Hematopoietic multipotent progenitor cell (in vitro differentiated cells): ENCODE data around the gene FPGS. TPM values are rescaled to one million over a fixed set of nuclear protein-coding genes. Genes with fewer than 3 reads are reported as not detected.
"Not testable (repeated sequence)": the region's sequence is repeated elsewhere in the genome, so short reads cannot be mapped to it uniquely, and the experiment has no call there.

ENCODE experiments used
- DNase-seq, 3 donors: peaks; one replicate each; pipeline ENCODE4 v3.0.0-alpha.2; 2011 to 2015; ENCODE audit warnings: low read depth in 2 of 3, low spot score in 2 of 3
- total RNA-seq: library from RNA; depleted of rRNA; stranded (reverse); fragments of >200 nt; gene quantifications from one replicate; pipeline ENCODE4 v1.2.3, GENCODE V29; 2012

Gene FPGS
- 212 TPM for total RNA-seq

DNA sequence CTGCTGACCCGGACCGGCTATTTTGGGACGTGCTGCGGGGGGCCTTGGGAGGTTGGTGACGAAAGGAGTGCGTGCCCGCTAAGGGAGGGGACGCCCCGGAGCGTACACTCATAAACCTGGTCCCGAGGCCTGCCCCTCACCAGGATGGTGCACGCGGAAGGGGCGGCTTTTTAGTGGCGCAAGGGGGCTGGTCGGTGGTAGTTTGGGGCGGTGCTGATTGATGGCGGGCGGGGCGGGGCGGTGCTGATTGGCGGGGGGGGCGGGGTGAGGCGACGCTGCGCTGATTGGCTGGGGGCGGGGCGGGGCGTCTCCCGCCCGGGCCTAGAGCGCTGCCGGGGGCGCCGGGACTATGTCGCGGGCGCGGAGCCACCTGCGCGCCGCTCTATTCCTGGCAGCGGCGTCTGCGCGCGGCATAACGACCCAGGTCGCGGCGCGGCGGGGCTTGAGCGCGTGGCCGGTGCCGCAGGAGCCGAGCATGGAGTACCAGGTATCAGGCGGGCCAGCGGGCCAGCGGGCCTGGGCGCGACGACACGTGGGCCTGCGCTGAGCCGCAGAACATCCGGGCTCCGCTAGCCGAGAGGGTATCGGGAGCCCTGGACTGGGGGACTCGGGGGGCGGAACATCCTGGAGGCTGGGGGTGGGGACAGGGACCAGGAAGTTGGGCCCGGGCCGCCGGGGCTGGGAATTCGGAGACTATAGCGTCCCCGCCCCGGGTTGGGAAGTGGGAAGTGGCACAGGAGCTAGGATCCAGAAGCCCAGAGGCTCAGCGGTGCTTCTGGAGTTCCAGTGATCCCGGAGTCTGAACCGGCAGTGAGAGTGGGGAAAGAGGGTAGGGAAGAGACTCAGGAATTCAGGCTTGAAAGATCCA lies at the start of gene FPGS:
Gene FPGS (plus strand): TSS at position 307 of the 868 bp plus-strand sequence. CDS start 43 bp downstream, at position 350.
- peak; percentile 73 to 89 (median 89) for DNase-seq

- DNase-seq, result no peak
Observed at GRCh38 chr9:127753148-127753547, 49.5 kb upstream of the FPGS start.

- no peak for DNase-seq
Observed at GRCh38 chr9:127753622-127754021, 49.1 kb upstream of the FPGS start.

DNA sequence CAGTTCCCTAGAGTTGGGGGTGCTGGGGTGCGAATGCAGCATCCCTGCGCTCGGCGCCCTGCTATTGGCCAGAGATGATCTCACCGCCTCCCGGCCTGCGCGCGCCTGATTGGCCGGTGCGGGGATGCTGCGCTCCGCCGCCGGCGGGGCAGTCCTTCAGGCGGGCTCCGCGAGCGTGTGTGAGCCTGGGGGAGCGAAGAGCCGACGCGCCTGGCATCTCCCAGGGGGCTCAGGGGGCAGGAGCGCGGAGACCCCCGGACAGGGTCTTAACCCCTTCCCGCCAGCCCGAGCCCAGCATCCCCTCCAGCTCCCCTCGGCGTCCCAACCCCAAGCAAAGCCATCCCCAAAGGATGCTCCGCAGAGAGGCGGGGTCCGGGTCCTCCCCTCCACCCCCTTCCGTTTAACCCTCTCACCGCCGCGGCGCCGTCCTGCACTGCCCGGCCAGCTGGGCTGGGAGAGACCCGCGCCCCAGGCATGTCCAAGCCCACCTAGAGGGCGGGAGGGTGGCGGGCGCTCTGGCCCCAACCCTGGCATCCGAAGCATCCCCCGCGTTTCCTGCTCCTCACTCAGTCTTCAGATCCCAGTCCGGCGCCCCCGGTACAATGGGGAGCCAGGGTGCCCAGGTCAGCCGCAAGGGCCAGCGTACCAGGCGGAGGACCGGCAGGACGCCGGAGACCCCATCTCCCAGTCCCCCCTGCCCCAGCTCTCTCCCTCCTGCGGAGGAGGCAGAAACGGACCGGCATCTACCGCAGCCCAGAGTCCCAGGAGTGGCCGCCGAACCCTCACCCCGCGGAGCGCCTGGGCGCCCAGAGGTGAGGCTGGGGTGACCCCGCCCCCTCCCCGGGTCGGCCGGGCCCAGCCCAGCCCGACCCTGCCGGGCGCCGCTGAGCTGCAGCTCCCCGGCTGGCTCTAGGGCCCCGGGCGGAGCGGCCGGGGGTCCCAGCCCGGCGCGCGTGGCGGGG lies 48.3 kb upstream of the FPGS start:
- no peak for DNase-seq

- DNase-seq, result no peak
Observed at GRCh38 chr9:127755061-127756060, 47.3 kb upstream of the FPGS start.

DNA sequence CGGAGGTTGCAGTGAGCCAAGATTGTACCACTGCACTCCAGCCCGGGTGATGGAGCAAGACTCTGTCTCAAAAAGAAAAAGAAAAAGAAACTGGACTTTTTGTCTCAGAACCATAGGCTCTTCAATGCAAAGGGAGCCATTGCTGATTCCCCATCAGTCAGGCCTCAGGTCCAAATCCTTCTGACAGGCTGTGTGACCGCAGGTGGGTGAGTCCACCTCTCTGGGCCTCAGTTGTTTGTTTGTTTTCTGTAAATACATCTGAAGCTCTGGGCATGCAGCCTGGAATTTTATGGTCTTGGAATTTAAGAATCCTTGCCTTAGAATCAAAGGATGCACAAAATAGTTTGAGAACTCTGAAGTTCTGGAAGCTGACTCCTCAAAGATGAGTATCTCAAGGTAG lies 46.4 kb upstream of the FPGS start:
- no peak for DNase-seq

GRCh38 chr9:127756776-127757175 lies 45.9 kb upstream of the FPGS start:
- not testable (repeated sequence) for DNase-seq

DNA sequence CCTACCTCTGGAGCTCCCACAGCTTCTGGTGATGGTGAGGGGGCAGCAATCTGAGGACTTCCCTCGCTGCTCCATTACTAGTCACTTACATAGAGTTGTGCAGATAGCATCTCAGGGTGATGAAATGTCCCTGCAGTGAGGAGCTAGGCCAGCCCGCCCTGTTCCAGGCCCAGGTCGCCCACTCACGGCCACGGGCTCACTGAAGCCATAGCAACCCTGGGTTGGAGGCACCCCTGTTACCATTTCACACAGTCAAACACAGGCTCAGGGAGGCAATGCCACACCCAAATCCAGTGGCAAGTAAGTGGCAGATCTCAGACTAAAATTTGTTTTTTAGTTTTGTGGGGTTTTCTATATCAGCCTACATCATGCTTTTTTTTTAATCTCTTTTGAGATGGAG lies 43.8 kb upstream of the FPGS start:
- DNase-seq, result no peak

DNA sequence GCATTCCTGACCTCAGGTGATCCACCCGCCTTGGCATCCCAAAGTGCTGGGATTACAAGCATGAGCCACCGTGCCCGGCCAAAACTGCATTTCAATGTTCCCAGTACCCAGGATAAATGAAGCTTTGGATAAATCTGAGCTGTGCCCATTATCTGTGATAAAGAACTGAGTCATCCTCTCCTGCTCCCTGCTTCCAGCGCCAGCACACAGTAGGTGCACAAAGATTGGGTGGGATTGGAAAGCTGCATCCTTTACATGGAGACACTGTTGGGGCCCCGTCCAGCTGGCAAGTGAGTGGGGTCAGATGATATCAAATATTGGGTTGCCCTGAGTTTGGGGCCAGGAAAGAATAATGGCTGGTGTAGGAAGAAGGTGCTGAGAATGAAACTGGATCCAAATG lies 41.6 kb upstream of the FPGS start:
- no peak for DNase-seq

- DNase-seq, result no peak
Observed at GRCh38 chr9:127761491-127761956, 41.2 kb upstream of the FPGS start.

GRCh38 chr9:127762111-127762676 lies 40.5 kb upstream of the FPGS start:
- DNase-seq, result peak in 2 of 3 donors; percentile 36 to 60

DNA sequence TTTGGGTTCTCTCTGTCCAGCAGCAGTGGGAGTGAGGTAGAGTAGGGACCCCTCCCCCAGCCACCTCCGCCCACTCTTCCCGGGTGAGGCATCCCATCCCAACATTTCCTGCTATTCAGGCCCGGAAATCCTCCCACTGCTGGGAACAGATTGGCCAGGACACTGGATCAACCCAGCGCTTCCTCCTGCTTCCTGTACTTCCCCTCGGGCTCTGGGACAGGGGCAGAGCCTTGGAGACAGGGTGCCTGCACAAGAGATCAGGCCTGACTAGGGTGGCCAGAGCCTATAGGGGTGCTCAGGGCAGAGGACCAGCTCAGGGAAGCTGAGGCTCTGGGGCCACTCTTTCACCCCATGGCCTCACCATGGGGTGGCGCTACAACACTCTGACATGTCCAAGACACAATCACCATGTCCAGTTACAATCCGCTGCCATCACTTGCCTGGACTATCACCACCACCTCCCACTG lies 38.7 kb upstream of the FPGS start:
- DNase-seq, result peak in 1 of 3 donors; percentile 46

DNA sequence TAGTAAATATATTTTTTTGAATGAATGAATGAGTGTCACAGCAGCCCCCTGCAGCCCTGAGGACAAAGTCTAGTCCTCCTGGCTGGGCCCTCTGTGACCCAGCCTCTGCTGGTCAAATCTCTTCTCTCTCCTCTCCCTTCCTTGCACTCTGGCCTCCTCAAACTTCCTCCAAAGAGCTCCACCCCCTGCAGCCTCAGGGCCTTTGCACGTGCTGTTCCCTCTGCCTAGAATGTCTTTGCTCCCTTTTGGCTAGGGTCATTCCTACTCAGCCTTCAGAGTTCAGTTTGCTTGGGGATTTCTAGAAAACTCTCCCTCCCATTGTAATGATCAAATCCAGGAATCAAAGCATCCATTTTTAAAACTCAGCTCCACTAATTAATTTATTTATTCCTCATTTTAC lies 37.3 kb upstream of the FPGS start:
- no peak for DNase-seq

- no peak for DNase-seq
Observed at GRCh38 chr9:127767410-127767809, 35.3 kb upstream of the FPGS start.

- no peak for DNase-seq
Observed at GRCh38 chr9:127767909-127768331, 34.8 kb upstream of the FPGS start.

- DNase-seq, result no peak
Observed at GRCh38 chr9:127768698-127769097, 34.0 kb upstream of the FPGS start.

DNA sequence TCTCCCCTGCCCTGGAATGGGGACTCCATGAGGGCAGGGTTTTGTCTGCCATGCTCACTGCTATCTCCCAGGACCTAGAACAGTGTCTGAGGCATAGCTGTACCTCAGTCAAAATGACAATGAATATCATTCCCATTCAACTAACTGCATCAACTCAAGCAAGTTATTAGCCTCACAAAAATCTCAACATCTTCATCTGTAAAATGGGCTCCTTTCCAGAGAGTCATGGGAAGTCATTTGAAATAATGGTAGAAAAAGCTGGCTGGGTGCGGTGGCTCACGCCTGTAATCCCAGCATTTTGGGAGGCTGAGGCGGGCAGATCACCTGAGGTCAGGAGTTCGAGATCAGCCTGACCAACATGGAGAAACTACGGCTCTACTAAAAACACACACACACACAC lies 33.6 kb upstream of the FPGS start:
- no peak for DNase-seq

- DNase-seq, result peak in 2 of 3 donors; percentile 40 to 49
Observed at GRCh38 chr9:127769929-127770582, 32.6 kb upstream of the FPGS start.

DNA sequence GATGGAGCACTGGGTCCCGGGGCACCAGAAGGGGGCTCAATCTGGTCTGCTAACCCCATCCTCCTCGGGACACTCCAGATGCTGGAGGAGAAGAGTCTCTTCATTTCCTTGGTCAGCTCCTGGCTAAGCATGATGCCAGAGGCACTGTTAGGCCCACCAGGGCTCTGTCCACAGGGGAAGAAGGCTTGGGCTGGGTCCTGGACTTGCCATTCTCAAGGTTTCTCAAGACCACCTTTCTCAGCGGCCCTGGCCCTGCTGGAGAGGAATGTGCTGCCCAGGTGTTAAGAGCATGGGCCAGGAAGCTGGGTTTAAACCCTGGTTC lies 32.1 kb upstream of the FPGS start:
- DNase-seq, result no peak
